Endodermal cell (in vitro differentiated cells): ENCODE results near the gene DOCK4. TPM values are rescaled to one million over a fixed set of nuclear protein-coding genes. Genes with fewer than 3 reads are reported as not detected.
"Not testable (repeated sequence)": the region's sequence is repeated elsewhere in the genome, so short reads cannot be mapped to it uniquely, and the experiment has no call there.

Source experiments
- DNase-seq: peaks from one replicate; pipeline ENCODE4 v3.0.0-alpha.2; 2017
- H3K27ac ChIP-seq: 2 replicates; pipeline ENCODE4 v1.5.1; 2013; ENCODE audit warnings: mild to moderate bottlenecking, low read depth, low read length, moderate library complexity
- H3K27me3 ChIP-seq: 2 replicates; pipeline ENCODE4 v1.6.1; 2013; ENCODE audit warnings: mild to moderate bottlenecking, low read length, moderate library complexity; ENCODE audit not compliant: insufficient read depth, control insufficient read depth, poor library complexity, severe bottlenecking
- H3K36me3 ChIP-seq: 2 replicates; pipeline ENCODE4 v1.7.0; 2013; ENCODE audit warnings: mild to moderate bottlenecking, low read length, moderate library complexity; ENCODE audit not compliant: control insufficient read depth, insufficient read depth
- H3K4me1 ChIP-seq: one replicate; pipeline ENCODE4 v1.7.0; 2013; ENCODE audit warnings: low read length; ENCODE audit not compliant: control insufficient read depth, insufficient read depth
- H3K4me3 ChIP-seq: 2 replicates; pipeline ENCODE4 v1.5.1; 2013; ENCODE audit warnings: mild to moderate bottlenecking, low read length, moderate library complexity
- H3K9ac ChIP-seq: 2 replicates; pipeline ENCODE4 v1.6.1; 2013; ENCODE audit warnings: mild to moderate bottlenecking, low read length, moderate library complexity; ENCODE audit not compliant: poor library complexity, severe bottlenecking; ENCODE audit errors: extremely low read depth
- H3K9me3 ChIP-seq: 2 replicates; pipeline ENCODE4 v1.6.1; 2013; ENCODE audit warnings: mild to moderate bottlenecking, low read length, moderate library complexity; ENCODE audit not compliant: control insufficient read depth
- H3K27ac Mint-ChIP-seq: 2 replicates; pipeline ENCODE4 v1.8.0; 2020; ENCODE audit warnings: mixed read lengths
- H3K27me3 Mint-ChIP-seq: 2 replicates; pipeline ENCODE4 v1.8.0; 2021; ENCODE audit warnings: mild to moderate bottlenecking, mixed read lengths; ENCODE audit not compliant: insufficient read depth
- H3K36me3 Mint-ChIP-seq: 2 replicates; pipeline ENCODE4 v1.8.0; 2020; ENCODE audit warnings: low read depth, mixed read lengths
- H3K4me1 Mint-ChIP-seq: 2 replicates; pipeline ENCODE4 v1.8.0; 2020; ENCODE audit warnings: mixed read lengths
- H3K4me3 Mint-ChIP-seq: 2 replicates; pipeline ENCODE4 v1.8.0; 2020; ENCODE audit warnings: mild to moderate bottlenecking, moderate library complexity, mixed read lengths
- H3K9me3 Mint-ChIP-seq: 2 replicates; pipeline ENCODE4 v1.8.0; 2020; ENCODE audit warnings: mild to moderate bottlenecking, mixed read lengths
- WGBS, 2 experiments: methylation state at CpG; one replicate each; pipeline versions ENCODE4 v1.1.5 to v1.1.7; 2013; ENCODE audit warnings: missing lambda C conversion rate in 2 of 2, mixed read lengths in 1 of 2; ENCODE audit not compliant: insufficient coverage in 1 of 2, insufficient read length in 1 of 2; 5-methylcytosine and 5-hydroxymethylcytosine counted together
- total RNA-seq, 2 donors: library from RNA; stranded (reverse); fragmentation: NEBNext Ultra II Directional in 1 of 2; extraction: Animal tissue kit (Norgen Biotek cat#: 25700) in 1 of 2; gene quantifications; 2 replicates in 1 of 2; 3 replicates in 1 of 2; pipeline ENCODE4 v1.2.1, GENCODE V29; 2021
- TF ChIP-seq, protein P1 (sequence below): fragments of 200-600 bp; sonication (generic); conservative IDR thresholded peaks from 2 replicates; pipeline ENCODE4 v1.5.0; 2021; ENCODE audit warnings: antibody characterized with exemption, mild to moderate bottlenecking

DOCK4 gene
- total RNA-seq, 2 donors from 2014 or later: 11.2 to 15.3 TPM

DNA sequence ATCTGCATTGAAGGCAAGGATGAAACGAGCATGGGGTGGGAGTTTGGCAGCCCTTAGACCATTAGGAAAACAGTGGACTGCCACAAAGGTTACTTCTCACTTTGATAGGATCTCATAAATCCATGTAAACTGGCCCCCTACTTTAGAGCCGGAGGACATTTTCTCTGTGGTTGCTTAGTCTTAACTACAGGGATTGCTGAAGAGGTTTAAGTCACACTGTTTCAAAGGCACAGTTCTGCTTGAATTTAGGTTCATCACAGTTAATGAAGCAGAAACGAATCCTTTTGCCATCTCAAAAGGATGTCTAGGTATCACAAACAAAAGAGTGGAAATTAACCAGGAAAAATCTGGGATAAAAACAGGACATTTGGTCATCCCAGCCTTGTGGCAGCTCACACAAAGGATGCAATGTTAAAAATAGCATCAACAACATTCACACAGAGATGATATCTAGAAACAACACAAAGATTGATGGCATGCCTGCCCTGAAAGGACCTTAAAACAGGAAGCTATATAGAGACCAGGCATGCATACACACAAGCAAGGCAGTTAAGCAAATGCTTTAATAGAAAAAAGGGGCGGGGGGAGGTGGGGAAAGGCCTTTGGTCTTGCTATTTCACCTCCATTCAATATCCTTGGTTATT, 74.0 kb downstream of the DOCK4 start:
- DNase-seq: no peak
- H3K4me1 ChIP-seq: no peaks in the 10 kb centered on the region
- TF ChIP-seq, protein P1, sequence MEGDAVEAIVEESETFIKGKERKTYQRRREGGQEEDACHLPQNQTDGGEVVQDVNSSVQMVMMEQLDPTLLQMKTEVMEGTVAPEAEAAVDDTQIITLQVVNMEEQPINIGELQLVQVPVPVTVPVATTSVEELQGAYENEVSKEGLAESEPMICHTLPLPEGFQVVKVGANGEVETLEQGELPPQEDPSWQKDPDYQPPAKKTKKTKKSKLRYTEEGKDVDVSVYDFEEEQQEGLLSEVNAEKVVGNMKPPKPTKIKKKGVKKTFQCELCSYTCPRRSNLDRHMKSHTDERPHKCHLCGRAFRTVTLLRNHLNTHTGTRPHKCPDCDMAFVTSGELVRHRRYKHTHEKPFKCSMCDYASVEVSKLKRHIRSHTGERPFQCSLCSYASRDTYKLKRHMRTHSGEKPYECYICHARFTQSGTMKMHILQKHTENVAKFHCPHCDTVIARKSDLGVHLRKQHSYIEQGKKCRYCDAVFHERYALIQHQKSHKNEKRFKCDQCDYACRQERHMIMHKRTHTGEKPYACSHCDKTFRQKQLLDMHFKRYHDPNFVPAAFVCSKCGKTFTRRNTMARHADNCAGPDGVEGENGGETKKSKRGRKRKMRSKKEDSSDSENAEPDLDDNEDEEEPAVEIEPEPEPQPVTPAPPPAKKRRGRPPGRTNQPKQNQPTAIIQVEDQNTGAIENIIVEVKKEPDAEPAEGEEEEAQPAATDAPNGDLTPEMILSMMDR: no peak
- H3K27me3 Mint-ChIP-seq: no peaks in the 10 kb centered on the region
- no peaks in the 10 kb centered on the region for H3K36me3 ChIP-seq
- H3K4me3 ChIP-seq: no peak overlapping the region
- no peak overlapping the region for H3K9ac ChIP-seq
- peak overlapping the region; percentile 73 for H3K27ac ChIP-seq
- WGBS, 2 experiments: 60 to 82% methylated on average over 3 to 4 of the region's 4 CpGs
- no peaks in the 10 kb centered on the region for H3K36me3 Mint-ChIP-seq
- H3K4me1 Mint-ChIP-seq: peaks cover 20% of the 10 kb centered on the region
- no peaks in the 10 kb centered on the region for H3K9me3 ChIP-seq
- no peak overlapping the region for H3K4me3 Mint-ChIP-seq
- H3K9me3 Mint-ChIP-seq: no peaks in the 10 kb centered on the region
- no peak overlapping the region for H3K27ac Mint-ChIP-seq
- no peaks in the 10 kb centered on the region for H3K27me3 ChIP-seq

DNA sequence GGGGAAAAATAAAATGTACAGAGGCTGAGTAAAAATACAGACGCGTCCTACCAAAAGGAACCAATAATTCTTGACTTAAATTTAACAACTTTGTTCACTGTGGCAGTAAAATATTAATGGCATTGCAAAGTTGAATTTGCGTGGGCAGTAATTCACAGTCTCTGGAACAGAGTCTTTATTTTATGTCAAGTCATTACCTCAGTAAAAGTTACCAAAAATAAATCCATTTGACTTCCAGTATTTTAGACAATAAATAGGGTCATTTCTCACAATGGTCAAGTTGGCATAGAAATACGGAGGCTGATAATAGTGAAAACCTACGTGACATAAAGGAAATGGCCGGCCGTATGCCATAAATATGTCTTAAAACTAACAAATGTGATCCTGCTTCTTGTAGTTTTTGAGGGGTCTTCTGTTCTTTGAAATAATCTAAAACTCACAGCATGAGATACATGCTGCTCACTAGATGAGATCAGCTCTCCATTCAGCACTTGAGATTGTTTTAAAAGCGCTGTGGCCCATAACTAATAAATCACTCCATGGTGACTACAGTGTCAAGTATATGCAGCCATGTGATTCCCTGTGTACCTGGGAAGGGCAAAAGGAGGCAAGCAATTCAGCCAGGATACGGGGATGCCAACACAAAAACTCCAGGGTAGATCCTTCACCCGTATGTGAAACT, 75.3 kb downstream of the DOCK4 start:
- H3K4me3 Mint-ChIP-seq: no peak overlapping the region
- peaks cover 3% of the 10 kb centered on the region for H3K9me3 Mint-ChIP-seq
- H3K4me3 ChIP-seq: no peak overlapping the region
- H3K27me3 Mint-ChIP-seq: no peaks in the 10 kb centered on the region
- no peaks in the 10 kb centered on the region for H3K4me1 ChIP-seq
- 64 to 81% methylated on average over 4 to 10 of the region's 10 CpGs for WGBS, 2 experiments
- H3K9ac ChIP-seq: no peak overlapping the region
- TF ChIP-seq, protein P1: no peak
- peaks cover 19% of the 10 kb centered on the region for H3K4me1 Mint-ChIP-seq
- DNase-seq: no peak
- H3K9me3 ChIP-seq: no peaks in the 10 kb centered on the region
- no peaks in the 10 kb centered on the region for H3K36me3 Mint-ChIP-seq
- no peaks in the 10 kb centered on the region for H3K36me3 ChIP-seq
- H3K27ac ChIP-seq: peak overlapping the region; percentile 30
- H3K27me3 ChIP-seq: no peaks in the 10 kb centered on the region
- H3K27ac Mint-ChIP-seq: no peak overlapping the region

DNA sequence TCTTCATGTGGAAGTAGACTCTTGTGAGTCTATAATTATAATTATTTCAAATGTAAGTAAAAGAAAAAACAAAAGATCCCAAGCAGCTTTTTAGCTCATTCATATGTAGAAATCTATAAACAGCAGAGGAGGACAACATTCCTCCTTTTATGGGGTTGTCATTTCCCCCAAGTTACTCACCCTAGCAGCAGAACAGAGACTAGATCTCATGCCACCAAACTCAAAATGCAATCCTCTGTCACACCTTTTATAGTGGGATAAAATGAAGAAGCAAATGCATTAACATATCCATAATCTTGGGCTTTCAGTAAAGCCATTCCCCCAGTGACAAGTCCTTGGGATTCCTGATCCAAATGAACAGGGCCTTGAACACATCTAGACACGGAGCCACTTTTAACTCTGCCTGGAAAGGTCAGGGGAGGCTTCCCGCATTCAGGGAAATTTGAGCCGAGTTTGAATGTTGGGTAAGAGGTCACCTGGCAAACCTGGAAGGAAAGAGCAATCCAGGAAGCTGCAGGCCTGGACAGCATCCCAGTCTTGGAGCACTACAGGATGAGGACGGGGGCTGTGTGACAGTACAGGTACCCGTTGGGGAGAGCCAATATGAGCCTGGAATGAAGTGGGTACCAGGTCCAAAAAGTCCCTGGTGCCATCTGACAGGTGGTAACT, 76.4 kb downstream of the DOCK4 start:
- Mint-ChIP-seq H3K27ac (no peak overlapping the region), H3K4me1 (peaks cover 16% of the 10 kb centered on the region), H3K36me3 (no peaks in the 10 kb centered on the region), H3K4me3 (no peak overlapping the region), H3K9me3 (peaks cover 3% of the 10 kb centered on the region), H3K27me3 (no peaks in the 10 kb centered on the region)
- Histone ChIP-seq H3K9me3 (no peaks in the 10 kb centered on the region), H3K27ac (no peak overlapping the region), H3K9ac (no peak overlapping the region), H3K27me3 (no peaks in the 10 kb centered on the region), H3K4me3 (no peak overlapping the region), H3K36me3 (no peaks in the 10 kb centered on the region), H3K4me1 (no peaks in the 10 kb centered on the region)
- peak; percentile 50 for DNase-seq
- TF ChIP-seq, protein P1: no peak
- 76 to 97% methylated on average over 5 of the region's 5 CpGs for WGBS, 2 experiments

DNA sequence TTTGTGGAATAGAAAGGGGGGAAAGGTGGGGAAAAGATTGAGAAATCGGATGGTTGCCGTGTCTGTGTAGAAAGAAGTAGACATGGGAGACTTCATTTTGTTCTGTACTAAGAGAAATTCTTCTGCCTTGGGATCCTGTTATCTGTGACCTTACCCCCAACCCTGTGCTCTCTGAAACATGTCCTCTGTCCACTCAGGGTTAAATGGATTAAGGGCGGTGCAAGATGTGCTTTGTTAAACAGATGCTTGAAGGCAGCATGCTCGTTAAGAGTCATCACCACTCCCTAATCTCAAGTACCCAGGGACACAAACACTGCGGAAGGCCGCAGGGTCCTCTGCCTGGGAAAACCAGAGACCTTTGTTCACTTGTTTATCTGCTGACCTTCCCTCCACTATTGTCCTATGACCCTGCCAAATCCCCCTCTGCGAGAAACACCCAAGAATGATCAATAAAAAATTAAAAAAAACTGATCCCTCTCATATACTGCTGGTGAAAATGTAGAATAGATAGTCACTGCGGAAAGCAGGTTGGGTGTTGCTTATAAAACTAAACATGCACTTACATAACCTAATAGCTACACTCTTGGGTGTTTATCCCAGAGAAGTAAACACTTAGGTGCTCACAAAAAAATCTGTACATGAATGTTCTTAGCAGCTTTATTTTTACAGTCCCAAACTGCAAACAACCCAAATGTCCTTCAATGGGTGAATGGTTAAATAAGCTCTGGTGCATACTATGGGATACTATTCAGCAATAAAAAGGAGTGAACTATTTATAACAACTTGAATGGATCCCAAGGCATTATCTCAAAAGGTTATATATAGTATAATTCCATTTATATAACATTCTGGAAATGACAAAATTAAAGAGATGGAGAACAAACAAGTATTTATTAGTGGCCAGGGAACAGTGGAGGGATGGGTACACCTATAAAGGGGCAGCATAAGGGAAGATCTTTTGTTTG, 77.5 kb downstream of the DOCK4 start:
- not testable (repeated sequence) for H3K4me1 ChIP-seq, H3K27ac ChIP-seq, DNase-seq, H3K9me3 Mint-ChIP-seq, H3K27ac Mint-ChIP-seq, H3K27me3 Mint-ChIP-seq, H3K4me3 ChIP-seq, H3K36me3 Mint-ChIP-seq, H3K9me3 ChIP-seq, H3K4me3 Mint-ChIP-seq, H3K9ac ChIP-seq, H3K27me3 ChIP-seq, H3K36me3 ChIP-seq
- 87 to 88% methylated on average over 1 to 3 of the region's 8 CpGs for WGBS, 2 experiments
- peaks cover 16% of the 10 kb centered on the region for H3K4me1 Mint-ChIP-seq
